HepG2 (cell line): Measurements from ENCODE around the gene NDRG3. TPM values are rescaled to one million over a fixed set of nuclear protein-coding genes. Genes with fewer than 3 reads are reported as not detected.

ENCODE experiments used
- ARNTL ChIP-seq: sonication (generic); formaldehyde crosslinking; IDR thresholded peaks from 2 replicates; pipeline ENCODE4 v1.4.0; 2020; ENCODE audit warnings: mild to moderate bottlenecking, missing genetic modification reagents
- EP300 ChIP-seq, 3 experiments: sonication (generic) in 1 of 3; formaldehyde crosslinking in 1 of 3; IDR thresholded peaks; 2 replicates each; pipeline versions ENCODE4 v1.5.1 to v1.6.1; 2011 to 2020; ENCODE audit warnings: low read depth in 2 of 3, low read length in 2 of 3, borderline replicate concordance in 1 of 3, improper control_type of control experiment in 1 of 3, mild to moderate bottlenecking in 1 of 3, missing genetic modification reagents in 1 of 3, moderate library complexity in 1 of 3
- KDM6A ChIP-seq: IDR thresholded peaks from 2 replicates; pipeline ENCODE4 v1.6.1; 2016; ENCODE audit warnings: low read depth
- LCORL ChIP-seq, 2 experiments: fragments of 450-650 bp in 1 of 2; sonication (generic) in 1 of 2; formaldehyde crosslinking in 1 of 2; IDR thresholded peaks; 2 replicates each; pipeline versions ENCODE4 v1.5.0 to v1.6.1; 2017 to 2020; ENCODE audit warnings: antibody characterized with exemption in 1 of 2, missing genetic modification reagents in 1 of 2
- NFE2L1 ChIP-seq: sonication (generic); formaldehyde crosslinking; IDR thresholded peaks from 2 replicates; pipeline ENCODE4 v1.4.0; 2020; ENCODE audit warnings: missing genetic modification reagents, mild to moderate bottlenecking, borderline replicate concordance
- NR2C2 ChIP-seq: sonication (generic); formaldehyde crosslinking; IDR thresholded peaks from 2 replicates; pipeline ENCODE4 v1.4.0; 2020; ENCODE audit warnings: missing genetic modification reagents, mild to moderate bottlenecking, moderate library complexity, borderline replicate concordance
- PTBP1 ChIP-seq: fragments of 200-400 bp; formaldehyde crosslinking; IDR thresholded peaks from 2 replicates; pipeline ENCODE4 v1.6.1; 2018; ENCODE audit warnings: low read length, low read depth; ENCODE audit not compliant: poor library complexity, severe bottlenecking
- RFXANK ChIP-seq: IDR thresholded peaks from 2 replicates; pipeline ENCODE4 v1.6.1; 2016
- RNF2 ChIP-seq: fragments of 450-650 bp; conservative IDR thresholded peaks from 2 replicates; pipeline ENCODE4 v1.6.1; 2016; ENCODE audit warnings: low read depth
- SETDB1 ChIP-seq: sonication (generic); formaldehyde crosslinking; IDR thresholded peaks from 2 replicates; pipeline ENCODE4 v1.5.1; 2020; ENCODE audit warnings: missing genetic modification reagents, mild to moderate bottlenecking, borderline replicate concordance
- SMAD1 ChIP-seq: sonication (generic); formaldehyde crosslinking; IDR thresholded peaks from 2 replicates; pipeline ENCODE4 v1.4.0; 2020; ENCODE audit warnings: missing genetic modification reagents, low read depth, mild to moderate bottlenecking, borderline replicate concordance
- SP1 ChIP-seq, 2 experiments: fragments of 450-650 bp in 1 of 2; sonication (generic) in 1 of 2; formaldehyde crosslinking in 1 of 2; IDR thresholded peaks; 2 replicates each; pipeline versions ENCODE4 v1.4.0 to v1.6.1; 2016 to 2020; ENCODE audit warnings: missing genetic modification reagents in 1 of 2
- TEAD2 ChIP-seq: sonication (generic); formaldehyde crosslinking; IDR thresholded peaks from 2 replicates; pipeline ENCODE4 v1.9.0; 2021; ENCODE audit warnings: missing genetic modification reagents
- XRCC5 ChIP-seq: fragments of 200-400 bp; formaldehyde crosslinking; optimal IDR thresholded peaks from 2 replicates; pipeline ENCODE3; 2017; ENCODE audit warnings: mild to moderate bottlenecking, low read length
- ZFP36L2 ChIP-seq: sonication (generic); formaldehyde crosslinking; IDR thresholded peaks from 2 replicates; pipeline ENCODE4 v1.4.0; 2020; ENCODE audit warnings: missing genetic modification reagents
- ZNF207 ChIP-seq: fragments of 450-650 bp; IDR thresholded peaks from 2 replicates; pipeline ENCODE4 v1.6.1; 2016; ENCODE audit warnings: antibody characterized with exemption, borderline replicate concordance
- ZNF430 ChIP-seq: sonication (generic); formaldehyde crosslinking; IDR thresholded peaks from 2 replicates; pipeline ENCODE4 v1.9.0; 2021; ENCODE audit warnings: mild to moderate bottlenecking, missing genetic modification reagents
- polyA plus RNA-seq, 8 experiments: library from polyadenylated mRNA; depleted of rRNA in 3 of 8; stranded (reverse) in 7 of 8; unstranded in 1 of 8; fragments of >200 nt; fragmentation: Illumina TruSeq in 4 of 8; extraction: Trizol in 4 of 8; gene quantifications; 2 replicates each; pipeline versions ENCODE4 v1.2.1 to v1.2.3, GENCODE V29; 2011 to 2016; ENCODE audit warnings: low read depth in 4 of 8, missing spikeins in 1 of 8, mixed read lengths in 1 of 8; ENCODE audit not compliant: insufficient read depth in 1 of 8
- total RNA-seq, 5 experiments: library from RNA; depleted of rRNA; stranded (reverse); fragments of >200 nt; fragmentation: Illumina TruSeq; extraction: Trizol; gene quantifications; 2 replicates each; pipeline ENCODE4 v1.2.3, GENCODE V29; 2016; ENCODE audit warnings: low read depth in 1 of 5
- TF ChIP-seq, protein P1 (sequence below): sonication (generic); formaldehyde crosslinking; IDR thresholded peaks from 2 replicates; pipeline ENCODE4 v1.5.0; 2020; ENCODE audit warnings: missing genetic modification reagents
- TF ChIP-seq, protein P2 (sequence below): sonication (generic); formaldehyde crosslinking; IDR thresholded peaks from 2 replicates; pipeline ENCODE4 v1.4.0; 2020; ENCODE audit warnings: missing genetic modification reagents, borderline replicate concordance
- TF ChIP-seq, protein P3 (sequence below): sonication (generic); formaldehyde crosslinking; IDR thresholded peaks from 2 replicates; pipeline ENCODE4 v1.5.0; 2020; ENCODE audit warnings: mild to moderate bottlenecking, missing genetic modification reagents, borderline replicate concordance

The NDRG3 gene
- total and polyA plus RNA-seq, 2 of the 13 experiments (the other 11 are each of a cell fraction or from before 2014, with no cell fraction given) = 36.0 to 40.5 TPM

DNA sequence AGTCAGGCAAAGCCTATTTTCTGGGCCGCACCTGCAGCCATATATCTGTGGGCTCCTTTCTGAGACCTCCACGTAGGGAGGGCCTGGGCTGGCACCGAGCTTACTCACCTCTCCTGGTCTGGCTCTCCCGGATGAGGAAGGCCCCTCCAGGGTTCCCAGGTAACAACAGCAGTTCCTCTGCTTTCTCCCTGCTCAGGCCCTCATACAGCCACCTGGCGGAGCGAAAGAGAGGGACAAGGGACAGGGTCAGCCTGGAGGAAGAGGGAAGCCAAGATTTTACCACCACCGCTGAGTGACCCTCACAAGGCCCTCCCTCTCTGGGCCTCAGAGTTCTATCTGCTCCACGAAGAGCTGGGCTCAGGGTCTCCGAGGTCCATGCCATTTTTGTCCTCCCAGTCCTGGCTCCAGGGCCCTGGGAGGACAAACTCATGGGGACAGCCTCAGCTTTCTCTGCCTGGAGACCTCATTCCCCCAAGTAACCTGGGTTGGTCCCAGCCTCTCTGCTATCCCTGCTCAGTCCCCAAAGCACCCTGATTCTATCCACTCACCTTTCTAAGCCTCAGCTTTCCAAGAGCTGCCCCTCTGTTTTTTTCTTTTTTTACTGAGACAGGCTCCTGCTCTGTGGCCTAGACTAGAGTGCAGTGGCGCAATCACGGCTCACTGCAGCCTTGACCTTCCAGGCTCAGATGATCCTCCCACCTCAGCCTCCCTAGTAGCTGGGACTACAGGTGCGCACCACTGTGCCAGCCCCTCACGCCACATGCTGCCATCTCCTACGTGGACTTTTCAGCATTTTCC is 113.2 kb downstream of the NDRG3 start (continued):
- no peak for TF ChIP-seq LCORL (IDR thresholded peaks at IDR 0.05)
- TF ChIP-seq LCORL (CRISPR knock-in tag; IDR thresholded peaks at IDR 0.05) = peak; percentile 86
- no peak for TF ChIP-seq EP300 (IDR thresholded peaks at IDR 0.05; ENCODE audit: low read depth in 2 of 2, low read length in 2 of 2)
- peak; percentile 35 for TF ChIP-seq EP300 (CRISPR knock-in tag; IDR thresholded peaks at IDR 0.05; ENCODE audit: borderline replicate concordance)
- no peak for TF ChIP-seq SP1 (IDR thresholded peaks at IDR 0.05)
- peak; percentile 49; the same call in 1 of the 2 replicates for TF ChIP-seq SP1 (CRISPR knock-in tag; IDR thresholded peaks at IDR 0.05)
- peak; percentile 94 for TF ChIP-seq XRCC5
- no peak for TF ChIP-seq KDM6A
- TF ChIP-seq ZFP36L2 (CRISPR knock-in tag) = no peak
- TF ChIP-seq SMAD1 (CRISPR knock-in tag) = no peak
- peak; percentile 75 for TF ChIP-seq NR2C2 (CRISPR knock-in tag)
- no peak for TF ChIP-seq ARNTL (CRISPR knock-in tag)
- no peak for TF ChIP-seq ZNF430 (CRISPR knock-in tag)
- TF ChIP-seq, protein P1, sequence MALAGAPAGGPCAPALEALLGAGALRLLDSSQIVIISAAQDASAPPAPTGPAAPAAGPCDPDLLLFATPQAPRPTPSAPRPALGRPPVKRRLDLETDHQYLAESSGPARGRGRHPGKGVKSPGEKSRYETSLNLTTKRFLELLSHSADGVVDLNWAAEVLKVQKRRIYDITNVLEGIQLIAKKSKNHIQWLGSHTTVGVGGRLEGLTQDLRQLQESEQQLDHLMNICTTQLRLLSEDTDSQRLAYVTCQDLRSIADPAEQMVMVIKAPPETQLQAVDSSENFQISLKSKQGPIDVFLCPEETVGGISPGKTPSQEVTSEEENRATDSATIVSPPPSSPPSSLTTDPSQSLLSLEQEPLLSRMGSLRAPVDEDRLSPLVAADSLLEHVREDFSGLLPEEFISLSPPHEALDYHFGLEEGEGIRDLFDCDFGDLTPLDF = no peak
- TF ChIP-seq RNF2 = no peak
- peak; percentile 30; the same call in 1 of the 2 replicates for TF ChIP-seq RFXANK (CRISPR knock-in tag)
- no peak for TF ChIP-seq ZNF207
- no peak for TF ChIP-seq TEAD2 (CRISPR knock-in tag)
- no peak for TF ChIP-seq PTBP1
- TF ChIP-seq SETDB1 = no peak
- TF ChIP-seq, protein P2, sequence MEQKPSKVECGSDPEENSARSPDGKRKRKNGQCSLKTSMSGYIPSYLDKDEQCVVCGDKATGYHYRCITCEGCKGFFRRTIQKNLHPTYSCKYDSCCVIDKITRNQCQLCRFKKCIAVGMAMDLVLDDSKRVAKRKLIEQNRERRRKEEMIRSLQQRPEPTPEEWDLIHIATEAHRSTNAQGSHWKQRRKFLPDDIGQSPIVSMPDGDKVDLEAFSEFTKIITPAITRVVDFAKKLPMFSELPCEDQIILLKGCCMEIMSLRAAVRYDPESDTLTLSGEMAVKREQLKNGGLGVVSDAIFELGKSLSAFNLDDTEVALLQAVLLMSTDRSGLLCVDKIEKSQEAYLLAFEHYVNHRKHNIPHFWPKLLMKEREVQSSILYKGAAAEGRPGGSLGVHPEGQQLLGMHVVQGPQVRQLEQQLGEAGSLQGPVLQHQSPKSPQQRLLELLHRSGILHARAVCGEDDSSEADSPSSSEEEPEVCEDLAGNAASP (CRISPR knock-in tag) = peak; percentile 72
- TF ChIP-seq, protein P3, sequence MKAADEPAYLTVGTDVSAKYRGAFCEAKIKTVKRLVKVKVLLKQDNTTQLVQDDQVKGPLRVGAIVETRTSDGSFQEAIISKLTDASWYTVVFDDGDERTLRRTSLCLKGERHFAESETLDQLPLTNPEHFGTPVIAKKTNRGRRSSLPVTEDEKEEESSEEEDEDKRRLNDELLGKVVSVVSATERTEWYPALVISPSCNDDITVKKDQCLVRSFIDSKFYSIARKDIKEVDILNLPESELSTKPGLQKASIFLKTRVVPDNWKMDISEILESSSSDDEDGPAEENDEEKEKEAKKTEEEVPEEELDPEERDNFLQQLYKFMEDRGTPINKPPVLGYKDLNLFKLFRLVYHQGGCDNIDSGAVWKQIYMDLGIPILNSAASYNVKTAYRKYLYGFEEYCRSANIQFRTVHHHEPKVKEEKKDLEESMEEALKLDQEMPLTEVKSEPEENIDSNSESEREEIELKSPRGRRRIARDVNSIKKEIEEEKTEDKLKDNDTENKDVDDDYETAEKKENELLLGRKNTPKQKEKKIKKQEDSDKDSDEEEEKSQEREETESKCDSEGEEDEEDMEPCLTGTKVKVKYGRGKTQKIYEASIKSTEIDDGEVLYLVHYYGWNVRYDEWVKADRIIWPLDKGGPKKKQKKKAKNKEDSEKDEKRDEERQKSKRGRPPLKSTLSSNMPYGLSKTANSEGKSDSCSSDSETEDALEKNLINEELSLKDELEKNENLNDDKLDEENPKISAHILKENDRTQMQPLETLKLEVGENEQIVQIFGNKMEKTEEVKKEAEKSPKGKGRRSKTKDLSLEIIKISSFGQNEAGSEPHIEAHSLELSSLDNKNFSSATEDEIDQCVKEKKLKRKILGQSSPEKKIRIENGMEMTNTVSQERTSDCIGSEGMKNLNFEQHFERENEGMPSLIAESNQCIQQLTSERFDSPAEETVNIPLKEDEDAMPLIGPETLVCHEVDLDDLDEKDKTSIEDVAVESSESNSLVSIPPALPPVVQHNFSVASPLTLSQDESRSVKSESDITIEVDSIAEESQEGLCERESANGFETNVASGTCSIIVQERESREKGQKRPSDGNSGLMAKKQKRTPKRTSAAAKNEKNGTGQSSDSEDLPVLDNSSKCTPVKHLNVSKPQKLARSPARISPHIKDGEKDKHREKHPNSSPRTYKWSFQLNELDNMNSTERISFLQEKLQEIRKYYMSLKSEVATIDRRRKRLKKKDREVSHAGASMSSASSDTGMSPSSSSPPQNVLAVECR (CRISPR knock-in tag) = peak; percentile 74
- TF ChIP-seq NFE2L1 = no peak; the same call in 1 of the 2 replicates
